ENCODE measurements around the gene PPM1J. TPM values are rescaled to one million over a fixed set of nuclear protein-coding genes. Genes with fewer than 3 reads are reported as not detected.

The PPM1J gene
- polyA plus RNA-seq, 3 donors: 0.62 to 2.1 (median 0.67) TPM

DNA sequence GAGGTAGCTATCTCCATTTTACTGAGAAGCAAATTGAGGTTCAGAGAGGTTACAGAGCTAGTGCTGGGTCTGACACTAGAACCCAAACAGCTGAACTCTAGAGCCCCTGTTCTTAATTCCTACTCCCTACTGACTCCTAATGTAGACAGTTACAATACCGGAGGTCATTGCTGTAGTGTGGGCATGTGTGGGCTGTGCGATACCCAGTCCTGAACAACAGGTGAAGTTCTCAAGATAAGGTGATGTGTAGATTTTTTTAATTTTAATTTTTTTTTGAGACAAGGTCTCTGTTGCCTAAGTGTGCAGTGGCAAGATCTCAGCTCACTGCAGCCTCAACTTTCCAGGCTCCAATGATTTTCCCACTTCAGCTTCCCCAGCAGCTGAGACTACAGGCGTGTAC, 6.6 kb downstream of the PPM1J start:
- no peak overlapping the region for H3K27ac ChIP-seq (ENCODE audit: low read depth, low read length)
- WGBS, 3 donors: 91 to 94% (median 91%) methylated on average over 3 of the region's 3 CpGs

DNA sequence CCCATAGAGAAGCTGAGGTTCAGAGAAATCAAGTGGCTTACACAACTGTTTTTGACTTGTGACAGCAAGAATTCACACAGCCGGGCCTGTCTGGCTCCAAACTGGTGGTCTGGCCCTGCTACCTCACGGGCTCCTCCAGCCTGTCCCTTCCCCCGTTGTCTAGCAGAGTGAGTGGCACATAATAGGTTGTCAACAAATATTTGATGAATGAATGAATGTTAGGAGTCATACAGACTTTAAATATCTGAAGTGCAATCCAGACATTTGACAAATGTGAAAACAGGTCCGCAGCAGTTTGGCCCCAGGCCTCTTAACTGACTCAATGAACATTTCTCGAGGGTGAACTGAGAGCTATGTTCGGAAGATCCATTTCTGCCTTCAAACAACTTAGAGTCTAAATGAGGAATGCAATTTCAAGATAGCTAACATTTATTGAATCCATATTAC, 7.1 kb downstream of the PPM1J start:
- no peak overlapping the region for H3K27ac ChIP-seq (ENCODE audit: low read depth, low read length)
- 71 to 77% (median 74%) methylated on average over 6 of the region's 6 CpGs for WGBS, 3 donors

DNA sequence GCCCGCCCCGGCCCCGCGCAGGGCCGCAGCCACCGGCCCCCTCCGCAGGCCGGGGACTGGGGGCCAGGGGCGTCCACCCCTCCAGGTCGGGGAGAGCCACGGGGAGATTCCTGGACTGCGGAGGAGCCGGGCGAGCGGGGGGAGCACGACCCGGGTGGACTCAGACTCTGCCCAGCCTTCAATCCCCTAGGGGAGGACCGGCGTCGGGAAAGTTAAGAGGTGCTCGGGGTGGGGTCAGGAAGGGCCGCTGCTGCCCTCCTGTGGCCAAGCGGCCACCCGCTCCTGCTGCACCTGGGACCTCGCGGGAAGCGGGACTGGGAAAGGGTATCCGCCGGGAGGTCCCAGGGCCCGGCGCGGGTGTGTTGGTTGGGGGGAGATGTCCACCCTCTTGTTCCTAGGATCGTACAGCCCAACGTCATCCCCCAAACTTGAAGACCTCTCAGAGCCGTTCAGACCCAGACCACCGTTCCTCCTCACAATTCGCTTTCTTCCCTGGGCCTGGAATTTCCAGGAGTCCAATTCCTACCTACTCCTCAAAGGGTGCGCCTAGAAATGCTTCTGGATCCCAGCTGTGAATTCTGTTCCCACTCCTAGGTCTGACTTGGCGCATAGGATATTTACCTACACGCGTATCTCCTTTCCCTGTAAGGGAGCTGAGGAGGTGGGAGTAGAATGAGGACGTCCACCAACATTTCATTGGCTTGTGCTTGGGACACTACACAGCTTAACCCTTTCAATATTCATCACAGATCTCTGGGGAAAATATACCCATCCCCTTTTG, 7.7 kb downstream of the PPM1J start:
- WGBS, 3 donors: 5 to 8% (median 7%) methylated on average over 38 to 42 of the region's 42 CpGs
- H3K27ac ChIP-seq (ENCODE audit: low read depth, low read length): peak overlapping the region; percentile 63

DNA sequence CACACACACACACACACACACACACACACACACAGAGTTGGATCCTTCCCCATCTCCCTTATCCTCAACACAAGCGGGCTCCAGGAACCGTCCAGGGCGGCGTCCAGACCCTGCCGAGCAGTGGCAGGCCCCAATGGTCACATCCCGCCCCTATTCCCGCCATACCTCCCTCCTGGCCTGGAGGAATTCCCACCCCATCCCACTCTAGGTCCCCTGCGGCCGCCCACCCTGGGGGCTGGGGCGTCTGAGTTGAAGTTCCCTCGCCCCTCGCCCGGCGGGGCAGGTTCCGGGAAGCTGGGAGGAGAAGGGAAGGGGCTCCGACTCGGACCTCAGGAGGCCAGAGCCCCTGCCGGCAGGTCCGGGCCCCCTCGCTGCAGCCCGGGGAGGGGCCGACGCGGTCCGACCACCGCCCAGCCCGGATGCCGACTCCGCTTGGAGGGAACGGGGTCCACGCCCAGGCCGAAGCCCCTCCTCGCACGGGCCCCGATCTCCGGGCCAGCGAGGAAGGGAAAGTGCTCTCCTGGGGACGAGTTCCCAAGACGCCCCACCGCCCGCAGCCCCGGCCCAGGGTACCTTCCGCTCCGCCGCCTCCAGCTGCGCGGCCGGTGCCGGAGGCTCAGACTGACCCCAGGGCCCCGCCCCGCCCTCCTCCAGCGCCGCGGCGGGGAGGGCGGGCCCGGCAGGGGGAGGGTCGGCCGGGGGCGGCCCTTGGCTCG, 8.5 kb downstream of the PPM1J start, which contains the start of gene RHOC:
TSS of gene RHOC (minus strand) at position 623 of the 716 bp plus-strand sequence. CDS start 3,328 bp downstream, outside the sequence.
- peak within 1 kb of the TSS; percentile 63 for H3K27ac ChIP-seq (ENCODE audit: low read depth, low read length)
- WGBS, 3 donors: 1 to 2% (median 1%) methylated on average over 50 to 61 of the region's 61 CpGs

DNA sequence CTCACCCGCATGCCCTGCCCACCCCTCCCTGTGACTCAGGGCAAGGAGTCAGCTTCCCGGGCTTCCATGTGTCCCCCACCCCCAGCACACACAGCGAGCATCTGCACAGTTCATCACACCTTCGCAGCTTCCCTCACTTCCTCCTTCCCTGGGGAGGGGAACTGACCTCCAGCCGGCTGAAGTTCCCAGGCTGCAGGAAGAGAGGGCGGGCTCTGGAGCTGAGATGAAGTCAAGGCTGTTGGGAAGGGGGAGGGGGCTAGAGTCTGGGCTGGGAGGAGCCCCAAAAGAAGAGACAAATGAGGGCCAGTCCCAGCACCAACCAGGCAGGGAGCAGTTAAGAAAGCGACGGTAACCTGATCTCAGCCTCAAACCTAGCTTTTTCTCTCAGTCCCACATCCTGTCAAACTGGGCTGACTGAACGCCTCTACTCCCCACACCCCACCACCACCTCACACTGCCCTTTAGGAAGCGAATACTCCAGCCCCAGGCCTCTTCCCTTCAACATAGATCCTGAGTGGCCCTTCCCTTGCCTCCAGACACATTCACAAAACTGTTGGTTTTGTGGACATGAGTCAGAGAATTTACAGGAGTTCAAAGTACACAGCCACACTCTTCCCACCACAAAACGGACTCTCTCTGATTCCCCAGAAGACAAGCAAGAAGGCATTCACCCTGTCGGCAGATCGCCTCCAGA, 10.1 kb downstream of the PPM1J start:
- WGBS, 3 donors: 5 to 6% (median 6%) methylated on average over 13 of the region's 13 CpGs
- H3K27ac ChIP-seq (ENCODE audit: low read depth, low read length): peak overlapping the region; percentile 77

DNA sequence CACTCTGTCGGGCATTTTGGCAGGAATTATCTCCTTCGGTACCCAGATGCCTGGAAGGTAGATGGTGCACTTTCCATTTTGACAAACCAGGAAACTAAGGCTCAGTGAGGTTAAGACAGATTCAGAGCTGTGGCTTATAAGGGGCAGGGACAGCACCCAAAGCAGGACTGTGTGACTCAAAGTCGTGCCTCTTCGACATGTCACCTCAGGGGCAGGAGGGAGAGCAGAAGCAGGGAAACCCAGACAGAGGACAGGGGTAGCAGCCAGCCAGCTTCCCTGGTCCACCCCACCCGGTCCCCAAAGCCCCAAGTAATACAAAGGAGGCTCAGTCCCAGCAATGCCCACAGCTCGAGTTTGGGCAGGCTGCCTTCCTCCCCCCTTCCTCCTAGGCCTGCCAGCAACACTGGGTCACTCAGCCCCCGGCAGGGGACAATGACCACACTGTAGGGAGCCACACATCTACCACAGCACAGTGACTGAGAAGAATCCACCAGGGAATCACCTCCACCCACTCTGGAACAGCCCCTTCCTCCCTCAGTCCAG, 10.7 kb downstream of the PPM1J start:
- 39 to 44% (median 41%) methylated on average over 7 of the region's 7 CpGs for WGBS, 3 donors
- H3K27ac ChIP-seq (ENCODE audit: low read depth, low read length): no peak overlapping the region

DNA sequence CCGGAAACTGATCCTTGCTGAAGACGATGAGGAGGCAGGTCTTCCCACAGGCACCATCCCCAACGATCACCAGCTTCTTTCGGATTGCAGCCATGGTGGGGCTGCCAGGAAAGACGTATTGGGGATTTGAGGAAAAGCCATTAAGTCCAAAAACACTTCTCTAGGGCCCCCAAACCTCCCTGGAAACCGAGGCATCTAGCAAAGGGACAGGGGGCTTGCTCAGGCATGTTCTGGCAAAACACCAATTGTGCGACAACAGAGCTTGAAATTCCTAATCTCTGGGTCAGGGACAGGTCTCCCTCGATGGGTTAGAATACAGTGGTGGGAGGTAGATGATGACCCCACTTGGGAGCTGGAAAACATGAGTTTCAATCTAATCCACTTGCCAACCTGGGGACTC, 11.4 kb downstream of the PPM1J start:
- 79 to 82% (median 79%) methylated on average over 8 of the region's 8 CpGs for WGBS, 3 donors
- H3K27ac ChIP-seq (ENCODE audit: low read depth, low read length): no peak overlapping the region

DNA sequence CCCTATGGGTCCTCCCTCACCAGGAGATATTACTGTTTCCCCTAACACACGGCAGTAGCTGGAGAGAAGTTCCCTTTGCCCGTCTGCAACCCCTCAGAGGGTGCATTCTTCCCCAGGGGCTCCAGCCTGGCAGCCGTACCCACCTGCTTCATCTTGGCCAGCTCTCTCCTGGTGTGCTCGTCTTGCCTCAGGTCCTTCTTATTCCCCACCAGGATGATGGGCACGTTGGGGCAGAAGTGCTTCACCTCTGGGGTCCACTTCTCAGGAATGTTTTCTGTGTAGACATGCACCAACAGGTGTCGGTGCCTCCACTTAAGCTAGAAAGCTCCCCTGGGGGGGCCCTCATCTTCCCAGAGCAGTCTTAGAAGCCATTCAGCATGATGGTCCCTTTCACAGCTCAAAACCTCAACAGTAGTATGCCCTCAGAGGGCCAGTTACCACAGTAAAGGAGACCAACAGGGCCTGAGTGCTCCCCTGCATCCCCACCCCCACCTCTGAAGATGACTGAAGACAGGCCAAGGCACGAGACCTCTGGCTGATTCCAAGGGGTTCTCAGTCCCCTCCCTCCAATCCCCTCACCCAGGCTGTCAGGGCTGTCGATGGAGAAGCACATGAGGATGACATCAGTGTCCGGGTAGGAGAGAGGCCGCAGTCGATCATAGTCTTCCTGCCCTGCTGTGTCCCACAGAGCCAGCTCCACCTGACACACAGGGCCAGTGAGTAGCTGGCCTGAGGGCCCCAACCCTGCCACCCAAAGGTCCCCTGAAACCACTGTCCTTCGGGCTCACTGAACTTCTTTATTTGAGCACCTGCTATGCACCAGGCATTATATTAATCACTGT, 12.5 kb downstream of the PPM1J start:
- H3K27ac ChIP-seq (ENCODE audit: low read depth, low read length): no peak overlapping the region
- 64 to 79% (median 69%) methylated on average over 12 of the region's 12 CpGs for WGBS, 3 donors

DNA sequence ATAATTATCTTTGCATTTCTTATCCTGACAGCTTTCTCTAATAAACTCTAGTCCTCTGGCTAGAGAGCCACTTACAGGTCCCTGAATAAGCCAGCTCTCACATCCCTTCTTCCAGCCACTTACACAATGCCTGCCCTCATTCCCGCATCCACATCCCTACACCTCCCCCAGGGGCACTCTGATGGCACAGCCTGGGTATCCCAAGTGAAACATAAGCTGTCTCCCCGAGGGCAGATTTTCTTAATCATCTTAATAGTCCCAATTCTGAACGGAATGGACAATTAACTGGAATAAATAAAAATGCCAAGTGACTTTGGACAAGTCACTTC, 13.1 kb downstream of the PPM1J start:
- WGBS, 3 donors: 66 to 76% (median 70%) methylated on average over 3 of the region's 3 CpGs
- H3K27ac ChIP-seq (ENCODE audit: low read depth, low read length): no peak overlapping the region

DNA sequence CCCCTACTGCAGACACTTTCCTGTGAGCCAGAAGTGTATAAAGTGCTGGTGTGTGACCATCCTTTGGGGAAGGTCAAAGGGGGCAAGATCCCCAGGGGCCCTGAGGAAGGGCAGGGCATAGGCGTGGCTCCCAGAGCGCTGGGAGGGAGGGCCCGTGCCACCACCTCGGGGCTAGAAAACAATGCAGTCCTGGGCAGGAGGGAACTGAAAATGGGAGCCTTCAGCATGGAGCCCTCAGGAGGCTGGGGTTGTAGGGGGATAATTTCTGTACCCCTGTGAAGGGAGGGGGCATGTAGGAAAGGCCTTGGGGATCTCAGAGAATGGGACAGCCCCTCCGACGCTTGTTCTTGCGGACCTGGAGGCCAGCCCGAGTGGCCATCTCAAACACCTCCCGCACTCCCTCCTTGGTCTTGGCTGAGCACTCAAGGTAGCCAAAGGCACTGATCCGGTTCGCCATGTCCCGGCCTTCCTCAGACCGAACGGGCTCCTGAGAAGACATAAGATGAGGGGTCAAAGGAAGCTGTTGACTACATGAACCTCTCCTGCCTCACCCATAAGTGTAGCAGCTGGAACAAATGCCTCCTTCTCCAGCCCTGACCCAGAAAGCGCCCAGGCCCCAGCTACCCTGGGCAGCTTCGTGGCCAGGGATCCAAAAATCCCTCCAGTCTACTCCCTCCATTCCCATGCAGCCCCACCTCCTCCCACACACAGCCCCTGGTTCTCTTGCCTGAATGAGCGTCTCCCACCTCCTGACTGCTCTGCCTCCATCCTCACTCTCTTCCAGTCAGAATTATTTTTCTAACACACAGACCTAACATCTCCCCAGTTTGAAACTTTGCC, 13.7 kb downstream of the PPM1J start:
- no peak overlapping the region for H3K27ac ChIP-seq (ENCODE audit: low read depth, low read length)
- WGBS, 3 donors: 63 to 82% (median 67%) methylated on average over 17 of the region's 17 CpGs

DNA sequence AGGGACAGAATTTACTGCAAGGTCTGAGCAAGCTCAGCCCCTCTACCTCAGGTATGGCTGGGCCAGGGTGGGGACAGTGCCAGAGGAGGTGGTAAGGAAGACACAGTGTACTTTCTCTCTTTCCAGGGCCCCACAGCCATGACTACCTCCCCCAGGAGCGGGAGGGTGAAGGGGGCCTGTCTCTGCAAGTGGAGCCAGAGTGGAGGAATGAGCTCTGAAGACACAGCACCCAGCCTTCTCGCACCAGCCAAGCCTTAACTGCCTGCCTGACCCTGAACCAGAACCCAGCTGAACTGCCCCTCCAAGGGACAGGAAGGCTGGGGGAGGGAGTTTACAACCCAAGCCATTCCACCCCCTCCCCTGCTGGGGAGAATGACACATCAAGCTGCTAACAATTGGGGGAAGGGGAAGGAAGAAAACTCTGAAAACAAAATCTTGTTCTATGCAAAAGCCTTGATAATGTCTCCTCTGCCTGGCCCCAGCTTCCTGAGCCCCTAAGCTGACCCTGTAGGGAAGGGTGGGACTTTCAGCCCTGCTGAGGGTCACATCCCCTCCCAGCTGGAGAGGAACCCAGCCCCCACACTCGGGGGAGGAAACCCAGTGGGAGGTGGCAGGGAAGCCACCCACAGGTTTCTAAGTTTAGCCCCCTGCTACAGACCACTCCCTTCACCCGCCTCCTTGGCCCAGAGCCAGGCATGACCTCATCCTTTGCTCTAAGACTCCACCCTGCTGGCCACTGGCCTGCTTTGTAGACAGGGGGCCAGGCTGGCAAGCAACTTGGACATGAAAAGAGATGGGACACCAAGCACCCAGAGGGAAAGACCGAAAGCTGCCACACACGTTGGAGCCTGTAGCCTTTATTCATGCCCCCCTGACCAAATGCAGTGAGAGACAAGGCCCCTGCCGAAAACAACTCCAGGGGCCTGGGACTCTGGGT, 14.6 kb downstream of the PPM1J start:
- WGBS, 3 donors: 18 to 41% (median 25%) methylated on average over 7 of the region's 7 CpGs
- no peak overlapping the region for H3K27ac ChIP-seq (ENCODE audit: low read depth, low read length)

DNA sequence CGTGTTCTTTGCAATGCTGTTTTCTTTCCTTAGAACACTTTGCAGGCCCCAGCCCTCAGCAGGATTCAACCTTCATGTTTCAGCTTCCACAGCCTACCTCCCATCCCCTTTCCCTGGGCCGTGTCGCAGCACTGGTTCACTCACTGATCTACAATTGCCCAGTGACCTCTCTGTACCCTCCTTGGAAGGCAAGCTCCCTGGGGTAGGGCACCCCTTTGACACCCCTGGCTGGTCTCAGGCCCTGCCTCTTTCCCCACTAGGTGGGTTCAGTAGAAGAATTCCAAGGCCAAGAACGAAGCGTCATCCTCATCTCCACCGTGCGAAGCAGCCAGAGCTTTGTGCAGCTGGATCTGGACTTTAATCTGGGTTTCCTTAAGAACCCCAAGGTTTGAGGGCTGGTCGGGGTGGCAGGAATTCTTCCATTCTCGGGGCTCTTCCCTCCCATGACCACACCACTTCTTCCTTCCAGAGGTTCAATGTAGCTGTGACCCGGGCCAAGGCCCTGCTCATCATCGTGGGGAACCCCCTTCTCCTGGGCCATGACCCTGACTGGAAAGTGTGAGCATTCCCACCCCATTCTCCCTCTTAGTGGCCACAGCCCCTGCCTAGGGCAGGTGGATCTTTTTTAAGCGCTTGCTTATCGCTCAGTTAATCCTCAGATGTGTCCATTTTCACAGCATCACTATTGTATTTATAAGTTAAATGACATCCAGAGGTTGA, 15.5 kb downstream of the PPM1J start:
- H3K27ac ChIP-seq (ENCODE audit: low read depth, low read length): no peak overlapping the region
- WGBS, 3 donors: 74 to 80% (median 75%) methylated on average over 13 of the region's 13 CpGs

DNA sequence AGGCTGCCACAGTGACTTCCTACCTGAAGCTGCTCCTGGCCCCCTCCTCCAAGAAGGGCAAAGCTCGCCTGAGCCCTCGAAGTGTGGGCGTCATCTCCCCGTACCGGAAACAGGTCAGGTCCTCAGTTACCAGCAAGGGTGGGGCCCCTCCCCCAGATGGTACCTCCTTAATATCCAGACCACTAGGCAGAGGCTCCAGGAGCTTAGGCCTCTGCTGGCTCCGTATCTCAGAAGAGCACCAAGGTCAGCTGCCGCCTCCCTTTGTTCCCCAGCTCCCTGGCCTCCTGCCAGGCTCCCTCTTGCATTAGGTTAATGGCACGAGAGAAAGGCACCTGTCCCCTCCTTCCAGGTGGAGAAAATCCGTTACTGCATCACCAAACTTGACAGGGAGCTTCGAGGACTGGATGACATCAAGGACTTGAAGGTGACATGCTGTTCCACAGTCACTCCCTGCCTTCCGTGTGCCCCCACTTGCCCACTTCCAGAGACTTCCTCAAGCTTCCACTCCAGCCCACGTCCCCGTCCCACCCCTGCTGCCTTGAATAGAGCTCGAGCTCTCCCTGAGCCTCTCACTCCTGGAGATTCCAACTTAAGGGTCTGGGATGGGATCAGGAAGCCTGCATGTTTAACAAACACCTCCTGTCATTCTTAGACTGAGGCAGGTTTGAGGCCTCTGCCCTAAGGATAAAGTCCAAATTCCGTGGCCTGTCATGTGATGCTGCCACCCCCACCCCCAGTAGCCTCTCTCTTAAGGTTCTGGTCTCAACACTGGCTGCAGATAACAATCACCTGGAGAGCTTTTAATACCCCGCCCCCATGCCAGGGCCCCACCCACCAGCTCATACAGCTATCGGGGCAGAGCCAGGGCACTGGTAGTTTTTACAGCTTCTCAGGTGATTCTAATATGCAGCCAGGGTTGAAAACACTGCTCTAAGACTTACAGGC, 16.5 kb downstream of the PPM1J start:
- no peak overlapping the region for H3K27ac ChIP-seq (ENCODE audit: low read depth, low read length)
- WGBS, 3 donors: 48 to 72% (median 60%) methylated on average over 17 of the region's 17 CpGs

DNA sequence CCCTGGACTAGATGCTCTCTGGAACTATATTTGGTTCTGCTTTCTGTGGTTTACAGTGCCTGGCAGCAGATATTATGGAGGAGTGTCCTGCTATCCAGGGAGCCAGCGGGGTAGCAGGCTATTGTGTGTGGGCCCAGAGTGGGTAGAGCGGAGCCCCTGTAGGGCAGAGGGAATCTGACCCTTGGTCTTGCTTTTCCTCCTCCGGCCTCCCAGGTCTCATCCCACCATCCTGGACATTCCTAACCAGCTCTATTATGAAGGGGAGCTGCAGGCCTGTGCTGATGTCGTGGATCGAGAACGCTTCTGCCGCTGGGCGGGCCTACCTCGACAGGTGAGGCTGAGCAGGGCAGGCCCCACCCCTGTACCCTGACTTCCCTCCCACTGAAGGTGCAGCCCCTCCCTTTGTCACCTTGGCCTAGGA, 17.3 kb downstream of the PPM1J start:
- 94 to 98% (median 95%) methylated on average over 9 of the region's 9 CpGs for WGBS, 3 donors
- H3K27ac ChIP-seq (ENCODE audit: low read depth, low read length): no peak overlapping the region
